Thymus (tissue), 11 donors: Measurements from ENCODE around the gene PNPLA7. TPM values are rescaled to one million over a fixed set of nuclear protein-coding genes. Genes with fewer than 3 reads are reported as not detected.

Experiments used
- DNase-seq, 9 donors: peaks; one replicate each; pipeline ENCODE4 v3.0.0-alpha.2; 2013; ENCODE audit warnings: low spot score in 9 of 9, low read depth in 6 of 9, missing footprints in 1 of 9
- H3K27ac ChIP-seq, 2 donors: one replicate each; pipeline ENCODE4 v1.5.1; 2013; ENCODE audit warnings: control low read depth in 1 of 2, low read depth in 1 of 2, low read length in 1 of 2, mild to moderate bottlenecking in 1 of 2, moderate library complexity in 1 of 2
- H3K27me3 ChIP-seq, 2 donors: one replicate each; pipeline ENCODE4 v1.5.1; 2013; ENCODE audit warnings: low read length in 1 of 2; ENCODE audit not compliant: control insufficient read depth in 2 of 2, insufficient read depth in 1 of 2
- H3K36me3 ChIP-seq, 2 donors: one replicate each; pipeline ENCODE4 v1.5.1; 2013; ENCODE audit warnings: low read length in 1 of 2, mild to moderate bottlenecking in 1 of 2, moderate library complexity in 1 of 2; ENCODE audit not compliant: control insufficient read depth in 2 of 2, insufficient read depth in 2 of 2
- H3K4me1 ChIP-seq, 2 donors: one replicate each; pipeline ENCODE4 v1.5.1; 2013; ENCODE audit warnings: low read length in 2 of 2; ENCODE audit not compliant: control insufficient read depth in 2 of 2, insufficient read depth in 2 of 2
- H3K4me3 ChIP-seq, 2 donors: one replicate each; pipeline ENCODE4 v1.5.1; 2013; ENCODE audit warnings: low read length in 2 of 2, control low read depth in 1 of 2, mild to moderate bottlenecking in 1 of 2
- H3K9me3 ChIP-seq, 2 donors: one replicate each; pipeline ENCODE4 v1.5.1; 2013; ENCODE audit warnings: low read length in 1 of 2, mild to moderate bottlenecking in 1 of 2; ENCODE audit not compliant: control insufficient read depth in 2 of 2, insufficient read depth in 1 of 2
- WGBS: extraction: QIAGEN DNeasy Blood & Tissue Kit; methylation state at CpG from one replicate; pipeline ENCODE4 v1.1.7; 2013; 5-methylcytosine and 5-hydroxymethylcytosine counted together
- polyA plus RNA-seq: library from polyadenylated mRNA; stranded (reverse); fragments of 200-250 nt; gene quantifications from one replicate; pipeline ENCODE4 v1.2.3, GENCODE V29; 2013
- total RNA-seq: library from RNA; stranded (reverse); fragments of 120-200 nt; gene quantifications from one replicate; pipeline ENCODE4 v1.2.4, GENCODE V29; 2013
- donor health status: healthy.

Gene PNPLA7
- total and polyA plus RNA-seq, 2 donors: 1.6 to 11.5 TPM

GRCh38 chr9:137580209-137580953 lies 30.2 kb upstream of the PNPLA7 start:
- Histone ChIP-seq H3K4me3 (no peak overlapping the region), H3K36me3 (peaks cover 35 to 41% of the 10 kb centered on the region in 2 donors), H3K9me3 (no peaks in the 10 kb centered on the region), H3K27me3 (no peaks in the 10 kb centered on the region), H3K4me1 (peaks cover 15 to 16% of the 10 kb centered on the region in 2 donors), H3K27ac (no peak overlapping the region)
- WGBS: 90% methylated on average over 23 of the region's 23 CpGs
- no peak for DNase-seq

DNA sequence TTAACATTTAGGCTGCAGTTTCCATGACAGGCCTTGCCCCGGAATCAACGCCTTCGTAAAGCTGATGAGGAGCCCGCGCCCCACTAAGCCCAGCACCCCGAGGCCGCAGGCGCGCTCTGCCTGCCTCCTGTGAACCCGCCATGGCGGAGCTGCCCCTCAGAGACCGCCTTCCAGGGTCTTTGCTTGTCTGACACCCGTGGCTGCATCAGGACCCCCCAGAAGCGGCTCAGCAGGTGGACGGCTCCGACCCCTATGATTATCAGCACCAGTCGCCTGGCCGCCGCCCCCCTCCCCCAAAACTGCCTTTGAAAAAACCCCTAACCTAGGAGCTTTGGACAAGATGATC lies 29.0 kb upstream of the PNPLA7 start:
- Histone ChIP-seq H3K9me3 (no peaks in the 10 kb centered on the region), H3K4me3 (peak overlapping the region; percentile 61 to 96), H3K4me1 (peaks cover 15 to 16% of the 10 kb centered on the region in 2 donors), H3K27me3 (no peaks in the 10 kb centered on the region), H3K27ac (peak overlapping the region; percentile 51 to 53), H3K36me3 (peaks cover 41 to 42% of the 10 kb centered on the region in 2 donors)
- no peak for DNase-seq
- WGBS: 69% methylated on average over 19 of the region's 19 CpGs

DNA sequence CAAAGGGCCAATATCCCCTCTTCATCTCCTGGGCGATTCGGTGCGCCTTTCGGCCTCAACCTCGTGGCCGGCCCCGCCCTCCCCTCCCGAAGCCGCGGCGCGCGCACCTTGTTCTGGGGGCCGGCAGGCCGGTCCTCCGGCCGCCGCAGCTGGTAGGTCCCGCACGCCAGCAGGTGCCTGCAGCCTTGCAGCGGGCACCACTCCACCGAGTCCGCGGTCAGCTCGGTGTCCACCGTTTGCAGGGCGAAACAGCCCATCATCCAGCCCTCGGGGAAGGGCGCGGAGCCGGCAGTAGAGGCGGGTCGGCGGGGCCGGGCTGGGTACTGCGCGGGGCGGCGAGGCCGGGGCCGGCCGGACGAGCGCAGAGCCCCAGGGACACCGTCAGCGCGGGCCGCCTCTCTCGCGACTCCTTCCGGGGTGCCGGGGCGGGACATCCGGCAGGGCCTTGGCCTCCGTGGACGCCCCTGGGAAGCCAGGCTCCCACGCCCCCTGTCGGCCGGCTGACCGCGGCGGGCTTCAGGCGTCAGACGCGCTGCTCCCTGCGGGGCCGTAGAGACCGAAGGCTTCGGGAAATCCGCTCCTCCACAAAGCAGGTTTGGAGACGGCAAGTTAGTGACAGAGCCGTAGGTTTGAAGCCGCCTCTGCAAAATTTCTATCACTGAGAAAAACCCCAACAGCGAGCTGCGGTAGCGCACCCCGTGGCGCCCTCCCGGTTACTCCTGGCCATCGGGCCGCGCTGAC lies 28.5 kb upstream of the PNPLA7 start, which contains the start of gene DPH7:
TSS of gene DPH7 (minus strand) at position 408 of the 741 bp plus-strand sequence. CDS start at position 260, 148 bp downstream.
- Histone ChIP-seq H3K36me3 (peaks cover 41% of the 10 kb centered on the region in 2 donors), H3K27ac (peak within 1 kb of the TSS; percentile 51 to 68), H3K4me1 (peaks cover 15 to 16% of the 10 kb centered on the region in 2 donors), H3K27me3 (no peaks in the 10 kb centered on the region), H3K9me3 (no peaks in the 10 kb centered on the region), H3K4me3 (peak within 1 kb of the TSS; percentile 61 to 96)
- DNase-seq: peak; percentile 46 to 95 (median 87)
- 5% methylated on average over 82 of the region's 82 CpGs for WGBS

DNA sequence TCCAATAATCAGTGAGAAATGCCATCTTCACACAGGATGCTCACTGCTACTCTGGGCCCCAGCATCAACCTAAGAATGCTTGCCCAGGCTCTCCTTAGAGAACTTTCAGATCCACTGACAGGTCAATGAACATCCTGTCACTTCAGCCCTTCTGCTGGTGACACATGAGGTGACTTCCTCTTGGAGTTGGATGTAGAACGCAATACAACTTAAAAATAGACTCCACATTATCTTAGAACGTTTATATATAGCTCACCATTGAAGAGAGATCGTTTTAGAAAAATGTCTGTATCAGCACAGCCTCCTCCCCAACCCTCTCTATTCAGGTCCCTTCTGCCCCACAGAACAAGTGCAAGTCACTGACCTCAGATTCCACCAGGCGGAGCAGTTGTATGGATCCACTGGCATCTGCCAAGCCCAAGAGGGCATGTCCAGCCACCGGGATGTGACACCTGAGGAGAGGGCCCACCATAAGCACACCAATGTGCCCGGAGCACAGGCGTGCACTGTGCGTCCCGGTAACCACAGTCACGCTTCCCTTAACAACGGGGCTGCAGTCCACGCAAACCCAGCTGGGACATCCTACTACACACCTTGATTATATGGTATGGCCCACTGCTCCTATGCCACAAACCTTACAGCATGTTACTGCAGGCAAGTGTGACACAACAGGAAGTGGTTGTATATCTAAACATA lies 25.7 kb upstream of the PNPLA7 start:
- Histone ChIP-seq H3K36me3 (peaks cover 27 to 33% of the 10 kb centered on the region in 2 donors), H3K27ac (no peak overlapping the region), H3K4me1 (peaks cover 15 to 16% of the 10 kb centered on the region in 2 donors), H3K27me3 (no peaks in the 10 kb centered on the region), H3K4me3 (no peak overlapping the region), H3K9me3 (no peaks in the 10 kb centered on the region)
- DNase-seq: no peak
- 92% methylated on average over 12 of the region's 12 CpGs for WGBS

DNA sequence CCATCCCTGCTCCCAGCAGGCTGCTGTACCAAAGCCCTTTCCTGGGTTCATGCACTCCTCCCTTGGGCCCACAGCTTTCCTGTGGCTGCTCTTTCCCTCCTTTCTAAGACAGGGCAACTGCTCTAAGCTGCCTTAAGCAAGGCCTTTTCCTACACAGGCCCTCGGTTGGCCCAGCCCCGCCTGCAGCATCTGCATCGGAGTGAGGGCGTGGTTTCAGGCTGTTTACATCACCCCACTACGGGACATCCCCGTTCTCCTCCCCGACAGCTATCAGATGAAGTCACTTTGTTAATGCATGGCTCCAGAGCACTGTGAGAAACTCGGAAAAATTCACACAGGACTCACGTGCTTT lies 25.1 kb upstream of the PNPLA7 start:
- peaks cover 29 to 33% of the 10 kb centered on the region in 2 donors for H3K36me3 ChIP-seq
- DNase-seq: no peak
- H3K9me3 ChIP-seq: no peaks in the 10 kb centered on the region
- WGBS: 96% methylated on average over 9 of the region's 9 CpGs
- no peaks in the 10 kb centered on the region for H3K27me3 ChIP-seq
- H3K4me3 ChIP-seq: no peak overlapping the region
- H3K4me1 ChIP-seq: peaks cover 15 to 16% of the 10 kb centered on the region in 2 donors
- no peak overlapping the region for H3K27ac ChIP-seq

DNA sequence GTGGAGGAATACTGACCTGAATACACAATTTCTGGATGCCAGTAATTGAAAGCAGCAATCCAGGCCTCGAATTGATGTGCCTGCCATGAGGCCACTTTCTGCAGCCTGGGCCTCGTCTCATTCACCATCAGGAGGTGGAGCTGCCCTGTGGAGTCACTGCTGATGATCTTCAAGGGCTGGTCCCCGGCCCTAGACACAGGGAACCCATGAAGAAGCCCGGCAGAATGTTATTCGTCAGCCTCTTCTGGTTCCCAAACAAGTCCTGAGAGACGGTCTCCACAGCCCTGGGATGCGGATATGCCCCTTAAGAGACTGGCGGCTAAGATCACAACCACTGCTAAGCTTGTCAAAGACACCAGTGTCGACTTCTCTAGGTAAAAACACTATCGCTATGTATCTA lies 24.0 kb upstream of the PNPLA7 start:
- Histone ChIP-seq H3K4me1 (peaks cover 14 to 15% of the 10 kb centered on the region in 2 donors), H3K27ac (no peak overlapping the region), H3K9me3 (no peaks in the 10 kb centered on the region), H3K36me3 (peaks cover 29 to 35% of the 10 kb centered on the region in 2 donors), H3K4me3 (no peak overlapping the region), H3K27me3 (no peaks in the 10 kb centered on the region)
- 93% methylated on average over 10 of the region's 10 CpGs for WGBS
- no peak for DNase-seq

GRCh38 chr9:137570566-137570965 lies 20.4 kb upstream of the PNPLA7 start:
- Histone ChIP-seq H3K4me3 (no peak overlapping the region), H3K9me3 (no peaks in the 10 kb centered on the region), H3K27ac (no peak overlapping the region), H3K27me3 (no peaks in the 10 kb centered on the region), H3K4me1 (no peaks in the 10 kb centered on the region), H3K36me3 (peaks cover 24 to 30% of the 10 kb centered on the region in 2 donors)
- WGBS: 97% methylated on average over 3 of the region's 3 CpGs
- no peak for DNase-seq

- over 99% methylated on average over 5 of the region's 5 CpGs for WGBS
- H3K27ac ChIP-seq: no peak overlapping the region
- H3K4me1 ChIP-seq: no peaks in the 10 kb centered on the region
- no peaks in the 10 kb centered on the region for H3K27me3 ChIP-seq
- no peak for DNase-seq
- H3K36me3 ChIP-seq: peaks cover 25 to 28% of the 10 kb centered on the region in 2 donors
- no peak overlapping the region for H3K4me3 ChIP-seq
- H3K9me3 ChIP-seq: no peaks in the 10 kb centered on the region
These were observed 19.5 kb upstream of the PNPLA7 start for GRCh38 chr9:137569609-137570203.
